Measurements from ENCODE around the gene DTNBP1.

DNA sequence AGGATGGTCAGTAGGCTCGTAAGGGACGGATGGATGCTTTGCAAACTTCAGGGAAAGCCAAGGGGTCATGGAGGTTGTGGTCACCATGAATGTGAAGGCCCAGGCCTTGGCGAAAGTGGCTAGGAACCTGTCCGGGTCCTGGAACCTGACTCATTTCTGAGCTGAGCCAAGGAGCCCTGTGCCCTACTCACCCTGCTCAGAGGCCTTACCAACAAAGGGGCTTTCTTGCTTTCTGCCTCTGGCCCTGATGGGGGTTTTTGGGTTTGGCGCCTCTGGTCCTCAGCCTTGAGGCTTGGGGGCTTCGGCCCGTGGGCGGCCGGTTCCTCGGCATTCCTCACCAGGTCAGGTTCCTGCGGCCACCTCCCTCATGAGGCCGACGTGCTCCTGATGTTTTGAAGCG lies 155.1 kb downstream of the DTNBP1 start:
- TF ChIP-seq, protein P1, sequence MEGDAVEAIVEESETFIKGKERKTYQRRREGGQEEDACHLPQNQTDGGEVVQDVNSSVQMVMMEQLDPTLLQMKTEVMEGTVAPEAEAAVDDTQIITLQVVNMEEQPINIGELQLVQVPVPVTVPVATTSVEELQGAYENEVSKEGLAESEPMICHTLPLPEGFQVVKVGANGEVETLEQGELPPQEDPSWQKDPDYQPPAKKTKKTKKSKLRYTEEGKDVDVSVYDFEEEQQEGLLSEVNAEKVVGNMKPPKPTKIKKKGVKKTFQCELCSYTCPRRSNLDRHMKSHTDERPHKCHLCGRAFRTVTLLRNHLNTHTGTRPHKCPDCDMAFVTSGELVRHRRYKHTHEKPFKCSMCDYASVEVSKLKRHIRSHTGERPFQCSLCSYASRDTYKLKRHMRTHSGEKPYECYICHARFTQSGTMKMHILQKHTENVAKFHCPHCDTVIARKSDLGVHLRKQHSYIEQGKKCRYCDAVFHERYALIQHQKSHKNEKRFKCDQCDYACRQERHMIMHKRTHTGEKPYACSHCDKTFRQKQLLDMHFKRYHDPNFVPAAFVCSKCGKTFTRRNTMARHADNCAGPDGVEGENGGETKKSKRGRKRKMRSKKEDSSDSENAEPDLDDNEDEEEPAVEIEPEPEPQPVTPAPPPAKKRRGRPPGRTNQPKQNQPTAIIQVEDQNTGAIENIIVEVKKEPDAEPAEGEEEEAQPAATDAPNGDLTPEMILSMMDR (IDR thresholded peaks at IDR 0.05), result no peak
- no peak for TF ChIP-seq POLR2A (IDR thresholded peaks at IDR 0.05)

Data from Peyer's patch (tissue), 4 donors.